ENCODE measurements around the gene SNAPC5.
"Not testable (repeated sequence)": the region's sequence is repeated elsewhere in the genome, so short reads cannot be mapped to it uniquely, and the experiment has no call there.

SNAPC5 gene, protein sequence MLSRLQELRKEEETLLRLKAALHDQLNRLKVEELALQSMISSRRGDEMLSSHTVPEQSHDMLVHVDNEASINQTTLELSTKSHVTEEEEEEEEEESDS

GRCh38 chr15:66497502-66498455 lies at the start of gene SNAPC5:
SNAPC5 (minus strand) TSS chr15:66497762; CDS start chr15:66497731, 31 bp downstream.
- peak; percentile 92 for DNase-seq

- DNase-seq: no peak
These were observed 47.7 kb upstream of the SNAPC5 start for GRCh38 chr15:66545255-66545654.

GRCh38 chr15:66542896-66543295 lies 45.3 kb upstream of the SNAPC5 start:
- no peak for DNase-seq

- no peak for DNase-seq
These were observed 37.5 kb upstream of the SNAPC5 start for GRCh38 chr15:66535056-66535455.

GRCh38 chr15:66524838-66525237 lies 27.3 kb upstream of the SNAPC5 start:
- DNase-seq: no peak

DNA sequence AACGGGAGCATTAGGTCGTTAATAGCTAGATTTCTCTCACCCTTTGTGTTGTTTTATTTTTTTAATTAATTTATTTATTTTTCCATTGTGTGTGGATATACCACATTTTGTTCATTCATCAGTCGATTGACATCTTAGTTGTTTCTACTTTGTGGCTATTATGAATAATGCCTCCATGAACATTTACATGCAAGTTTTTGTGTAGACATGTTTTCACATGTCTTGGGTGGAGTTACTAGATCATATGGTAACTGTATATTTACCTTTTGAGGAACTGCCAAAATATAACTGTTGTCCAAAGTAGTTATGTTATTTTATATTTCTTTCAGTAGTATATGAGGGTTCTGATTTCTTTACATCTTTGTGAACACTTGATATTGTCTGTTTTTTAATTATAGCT lies 26.4 kb upstream of the SNAPC5 start:
- DNase-seq: no peak

DNA sequence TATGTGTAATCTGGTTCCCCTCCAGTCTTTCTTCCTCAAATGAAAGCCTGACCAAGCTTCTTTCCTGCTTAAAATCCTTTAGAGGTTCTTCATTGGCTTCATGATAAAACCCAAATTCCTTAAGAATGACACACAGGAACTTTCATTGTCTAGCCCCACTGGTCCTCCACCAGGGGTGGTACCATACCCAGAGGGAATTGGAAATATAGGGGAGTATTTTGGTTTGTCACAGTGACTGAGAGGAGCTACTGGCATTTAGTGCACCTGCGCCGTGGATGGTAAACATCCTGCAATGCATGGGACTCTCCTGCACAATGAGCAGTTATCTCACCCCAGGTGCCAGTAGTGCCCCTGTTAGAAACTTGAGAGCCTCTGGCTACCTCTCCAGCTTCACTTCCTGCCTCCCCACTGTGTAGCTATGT lies 18.4 kb upstream of the SNAPC5 start:
- DNase-seq: no peak

GRCh38 chr15:66514586-66514985 lies 17.0 kb upstream of the SNAPC5 start:
- no peak for DNase-seq

GRCh38 chr15:66508293-66508883 lies 10.8 kb upstream of the SNAPC5 start:
- no peak for DNase-seq

GRCh38 chr15:66505818-66506217 lies 8.3 kb upstream of the SNAPC5 start:
- no peak for DNase-seq

GRCh38 chr15:66505430-66505811 lies 7.9 kb upstream of the SNAPC5 start:
- DNase-seq: no peak

DNA sequence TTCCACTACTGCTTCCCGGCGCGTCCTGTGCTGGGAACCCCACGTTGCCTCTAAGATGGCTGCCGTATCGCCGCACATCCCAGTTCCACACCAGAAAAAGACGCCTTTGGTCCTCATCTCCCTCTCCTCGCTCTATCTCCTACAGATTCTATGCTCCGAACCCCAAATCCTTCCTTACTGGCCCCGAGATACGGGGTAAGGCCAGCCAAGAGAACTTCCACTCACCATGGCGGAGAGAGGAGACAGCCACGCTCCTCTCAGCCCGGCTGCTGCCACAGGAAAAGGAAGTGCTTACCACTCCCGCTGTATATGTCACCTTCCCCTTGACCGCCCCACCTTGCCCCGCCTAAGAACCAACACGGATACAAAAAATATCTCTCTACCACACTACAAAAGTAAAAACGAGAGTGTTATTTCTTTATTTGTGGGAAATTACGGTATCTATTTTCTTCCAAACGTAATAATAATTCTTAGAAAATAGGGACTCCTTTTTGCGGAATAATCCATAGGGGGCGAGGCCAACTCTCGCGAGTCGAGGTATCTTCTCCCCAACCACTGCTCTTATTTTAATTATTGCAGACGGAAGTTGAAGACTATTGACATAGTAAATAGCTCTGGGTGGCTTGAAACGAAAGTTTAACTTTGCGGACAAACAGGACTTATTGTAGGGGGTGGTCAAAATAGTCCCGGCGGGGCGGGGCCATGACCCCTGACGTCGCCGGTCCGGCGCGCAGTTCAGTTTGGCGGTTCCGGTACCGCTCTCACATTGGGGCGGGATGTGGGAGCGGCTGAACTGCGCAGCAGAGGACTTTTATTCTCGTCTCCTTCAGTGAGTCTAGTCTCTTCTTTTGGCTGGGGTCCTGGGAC lies 7.2 kb upstream of the SNAPC5 start, which contains the start of the genes RPL4 and ZWILCH:
Gene RPL4 (minus strand): TSS at position 293 of the 867 bp plus-strand sequence. CDS start 65 bp downstream, at position 228.
Gene ZWILCH (plus strand): TSS at position 764 of the 867 bp plus-strand sequence. CDS start 13 bp downstream, at position 777.
- peak; percentile 63 for DNase-seq

- DNase-seq: no peak
These were observed 6.4 kb upstream of the SNAPC5 start for GRCh38 chr15:66503780-66504562.

DNA sequence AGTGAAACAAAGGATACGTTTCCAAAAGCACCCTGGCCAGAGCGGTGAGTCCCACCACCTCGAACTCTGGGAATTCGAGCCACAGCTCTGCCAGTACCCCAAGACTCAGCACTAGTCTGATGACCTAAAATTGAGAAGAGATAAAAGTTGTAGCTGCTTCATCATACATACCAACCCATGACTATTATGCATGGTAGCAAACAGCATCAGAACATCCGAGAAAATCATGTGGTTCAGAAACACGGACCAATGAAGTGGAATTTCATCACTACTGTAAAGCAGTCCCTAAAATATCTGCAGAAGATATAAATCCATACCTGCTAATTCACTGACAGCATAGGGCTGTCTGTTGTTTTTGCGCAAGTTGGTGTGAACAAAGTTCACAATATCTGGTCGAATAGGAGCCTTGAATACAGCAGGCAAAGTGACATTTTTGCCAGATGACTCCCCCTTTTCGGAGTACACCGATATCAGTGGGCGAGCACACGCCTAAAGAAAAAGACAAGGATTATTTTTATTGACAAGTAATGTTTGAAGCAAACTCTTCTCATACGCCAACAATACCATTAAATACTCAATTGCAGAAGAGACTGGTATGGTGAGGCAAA lies 5.6 kb upstream of the SNAPC5 start:
- DNase-seq: not testable (repeated sequence)

DNA sequence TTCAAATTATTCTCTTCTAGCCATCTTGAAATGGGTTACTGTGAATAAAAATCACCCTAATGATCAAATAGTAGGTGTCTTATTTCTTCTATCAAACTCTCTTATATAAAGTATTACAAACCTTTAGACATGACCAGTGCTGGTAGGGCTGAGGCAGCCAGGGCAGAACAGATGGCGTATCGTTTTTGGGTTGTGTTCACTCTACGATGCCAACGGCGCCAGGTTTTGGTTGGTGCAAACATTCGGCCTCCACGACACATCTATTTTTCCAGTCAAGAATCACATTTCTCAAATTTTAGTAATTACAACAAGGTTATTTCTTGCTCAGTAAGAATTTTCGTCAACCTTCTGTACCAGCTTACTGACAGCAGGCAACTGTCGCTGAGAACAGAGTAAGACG lies 4.9 kb upstream of the SNAPC5 start:
- DNase-seq: no peak

GRCh38 chr15:66500346-66500745 lies 2.8 kb upstream of the SNAPC5 start:
- not testable (repeated sequence) for DNase-seq

DNA sequence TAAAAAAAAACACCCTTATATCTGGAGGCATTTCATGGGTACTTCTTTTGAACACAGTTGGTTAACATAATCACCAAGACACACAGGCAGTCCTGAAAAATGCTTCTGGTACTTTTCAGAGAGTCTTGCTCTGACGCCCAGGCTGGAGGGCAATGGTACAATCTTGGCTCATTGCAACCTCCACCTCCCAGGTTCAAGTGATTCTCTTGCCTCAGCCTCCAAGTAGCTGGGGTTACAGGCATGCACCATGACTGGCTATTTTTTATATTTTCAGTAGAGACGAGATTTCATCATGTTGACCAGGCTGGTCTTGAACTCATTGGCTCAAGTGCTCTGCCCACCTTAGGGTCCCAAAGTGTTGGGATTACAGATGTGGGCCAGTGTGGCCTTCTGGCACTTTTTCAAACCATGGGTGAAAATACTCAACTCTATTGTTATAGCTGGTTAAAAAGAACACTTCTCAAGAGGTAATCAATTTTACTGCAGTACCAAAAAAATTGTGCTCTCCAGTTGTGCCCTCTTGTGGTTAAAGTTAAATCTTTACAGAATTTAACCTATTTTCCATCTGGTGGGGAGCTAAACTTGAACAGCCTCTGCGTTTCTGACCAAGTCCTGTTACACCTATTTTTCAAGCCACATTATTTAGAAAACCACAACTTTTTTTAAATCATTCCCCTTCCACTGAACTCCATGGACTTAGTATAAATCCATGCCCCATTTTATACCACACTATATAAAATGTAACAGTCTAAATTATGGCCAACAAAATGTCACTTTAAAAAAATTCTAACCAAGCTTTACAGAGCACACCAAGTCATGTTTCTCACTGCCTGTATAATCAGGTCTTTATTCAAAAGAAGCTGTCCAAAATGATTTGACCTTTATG lies 1.2 kb upstream of the SNAPC5 start:
- peak; percentile 4 for DNase-seq

DNA sequence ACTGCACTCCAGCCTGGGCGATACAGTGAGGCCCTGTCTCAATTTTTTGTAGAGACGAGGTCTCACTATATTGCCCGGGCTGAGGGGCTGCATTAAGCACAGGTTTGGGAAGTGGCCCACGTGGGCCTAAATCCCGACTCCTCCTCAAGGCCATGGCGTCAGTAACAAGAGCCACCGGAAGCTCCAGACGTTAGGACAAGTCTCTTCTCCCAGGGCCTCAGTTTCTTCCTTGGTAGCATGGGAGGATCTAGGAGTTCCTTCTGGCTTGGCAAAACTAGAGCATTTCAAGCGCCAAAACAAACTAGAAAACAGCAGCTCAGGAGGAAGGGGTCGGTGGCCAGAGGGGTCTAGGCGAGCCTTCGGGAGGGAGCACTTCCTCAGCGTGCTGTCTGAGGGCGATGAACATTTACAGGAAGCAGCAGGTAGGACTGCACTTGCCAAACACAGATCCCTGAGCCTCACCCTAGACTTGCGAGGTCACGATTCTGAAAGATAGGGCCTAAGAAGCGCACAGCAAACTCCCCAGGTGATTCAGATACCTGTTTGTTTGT lies 536 bp downstream of the SNAPC5 start:
- peak; percentile 9 for DNase-seq

DNA sequence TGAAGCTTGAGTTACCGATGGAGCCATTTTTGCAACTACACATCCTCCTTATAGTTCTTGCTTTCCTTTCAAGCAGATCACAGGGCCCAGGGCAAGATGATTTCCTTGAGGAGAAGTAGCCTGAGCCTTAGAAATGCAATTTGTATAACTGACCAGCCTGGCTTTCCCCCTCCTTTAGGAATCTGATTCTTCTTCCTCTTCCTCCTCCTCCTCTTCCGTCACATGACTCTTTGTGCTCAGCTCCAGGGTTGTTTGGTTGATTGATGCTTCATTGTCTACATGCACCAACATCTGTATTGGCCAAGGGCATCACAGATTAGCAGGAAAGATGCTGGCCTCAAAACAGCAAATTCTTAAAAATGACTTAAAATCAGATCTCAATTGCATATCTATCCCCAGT lies 3.3 kb downstream of the SNAPC5 start:
- no peak for DNase-seq

GRCh38 chr15:66491846-66492245 lies 5.7 kb downstream of the SNAPC5 start:
- no peak for DNase-seq
